Measurements from ENCODE around the gene GAL3ST3. TPM values are rescaled to one million over a fixed set of nuclear protein-coding genes. Genes with fewer than 3 reads are reported as not detected.

GAL3ST3 gene
- total and polyA plus RNA-seq, 10 of the 15 experiments (the other 5 are each of a cell fraction or from before 2014, with no cell fraction given), result 0.06 to 0.12 TPM; not detected in 8

DNA sequence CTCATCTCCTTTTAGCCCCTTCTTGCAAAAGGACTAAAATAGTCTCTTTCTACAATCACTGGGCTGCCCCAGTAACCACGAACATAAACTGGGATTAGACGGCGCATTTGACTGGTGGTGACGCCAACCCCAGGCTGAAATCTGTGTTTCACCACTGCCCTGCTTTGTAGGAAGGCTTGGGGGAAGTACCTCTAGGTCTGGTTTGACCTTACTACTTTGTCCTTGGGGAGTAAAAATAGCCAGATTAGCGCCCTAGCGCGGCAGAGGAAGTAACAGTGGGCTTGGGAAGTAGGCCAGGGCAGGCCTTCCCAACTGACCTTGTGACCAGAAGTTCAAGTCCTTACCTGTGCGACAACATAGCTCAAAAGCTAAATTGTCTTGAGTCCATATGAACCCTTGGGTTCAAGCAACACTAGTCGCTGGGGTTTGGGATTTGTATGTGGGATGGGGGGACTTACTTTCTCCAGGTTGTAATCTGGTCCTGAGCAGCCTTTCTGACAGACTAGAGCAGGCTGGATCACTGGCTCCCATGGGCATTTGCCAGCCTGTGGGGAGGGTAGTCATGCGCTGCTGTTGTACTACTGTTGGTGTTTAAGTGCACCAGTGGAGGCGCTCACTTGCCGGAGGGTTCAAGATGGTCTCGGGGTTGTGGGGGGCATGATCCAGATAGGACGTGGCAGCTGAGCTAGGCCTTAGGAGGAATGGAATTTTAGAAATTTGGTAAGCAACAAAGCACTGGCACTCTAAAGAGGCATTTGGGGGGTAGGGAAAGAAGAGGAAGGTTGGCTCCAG is 20.2 kb upstream of the GAL3ST3 start:
- Histone ChIP-seq H3K79me2 (ENCODE audit: control insufficient read depth, insufficient read depth, low read length) (peaks cover 41% of the 10 kb centered on the region), H3K9me3 (replicated peaks; ENCODE audit: control insufficient read depth, insufficient read depth, low read length) (peaks cover 4% of the 10 kb centered on the region; the same call in 2 of the 3 replicates), H2AFZ (ENCODE audit: control insufficient read depth, low read depth, low read length) (0 out of 2 replicates have a peak overlapping the region, but pooled peaks have one; percentile 28), H3K36me3 (ENCODE audit: control insufficient read depth in 2 of 2, insufficient read depth in 2 of 2, low read length in 1 of 2) (peaks cover 16 to 39% of the 10 kb centered on the region in 2 experiments), H4K20me1 (ENCODE audit: control insufficient read depth, insufficient read depth) (no peaks in the 10 kb centered on the region), H3K27ac (ENCODE audit: control insufficient read depth, insufficient read depth) (peak overlapping the region; percentile 83), H3K9ac (ENCODE audit: control insufficient read depth, insufficient read depth, low read length) (peak overlapping the region; percentile 70), H3K4me1 (ENCODE audit: control insufficient read depth, insufficient read depth, low read length) (peaks cover 23% of the 10 kb centered on the region), H3K4me2 (ENCODE audit: control insufficient read depth, insufficient read depth) (peak overlapping the region; percentile 90), H3K4me3 (peak overlapping the region; percentile 59), H3K27me3 (replicated peaks in 1 of 2; ENCODE audit: control insufficient read depth in 2 of 2, insufficient read depth in 2 of 2, low read length in 1 of 2) (no peaks in the 10 kb centered on the region)
- in situ Hi-C loops (cut with MboI) (loop anchor here (5.0 kb wide), 1 partner anchor 63 kb away; no protein-coding TSS in a partner anchor), intact Hi-C loops (cut with micrococcal nuclease; ENCODE audit: unreplicated experiment) (loop anchor here (2.0 kb wide), 1 partner anchor 58 kb away; no protein-coding TSS in a partner anchor)
- ATAC-seq (peak; percentile 64), FAIRE-seq (peak; percentile 27), DNase-seq (ENCODE audit: low read depth, low spot score) (no peak)
- BruUV-seq (replicated peaks), result TSS peak; percentile 88
- ChIA-PET RAD21 (ENCODE audit: unreplicated experiment) (interaction anchor here (0.9 to 7.3 kb wide), 11 partner anchors 12 to 209 kb away, joined by 3 to 81 read pairs (median 6); partner anchors contain the start of genes MUS81 and SF3B2), POLR2A (interaction anchor here (0.5 to 6.3 kb wide), 17 partner anchors 9 to 73 kb away, joined by 3 to 56 read pairs (median 4); partner anchors contain the start of genes BANF1 and SF3B2), SMC1A (ENCODE audit: uncharacterized antibody, unreplicated experiment) (interaction anchor here (0.7 to 17.7 kb wide), 17 partner anchors 9 to 179 kb away, joined by 3 to 265 read pairs (median 5); partner anchors contain the start of genes BANF1, EIF1AD and SF3B2), CTCF (interaction anchor here (0.6 to 20.0 kb wide), 27 partner anchors 9 to 270 kb away, joined by 3 to 195 read pairs (median 8); partner anchors contain the start of genes CCDC85B, SF3B2 and YIF1A)
- 1% methylated on average over 14 of the region's 14 CpGs for WGBS (ENCODE audit: insufficient coverage, insufficient replicate concordance, low lambda C conversion rate, missing lambda C conversion rate)
- TF ChIP-seq, protein P1, sequence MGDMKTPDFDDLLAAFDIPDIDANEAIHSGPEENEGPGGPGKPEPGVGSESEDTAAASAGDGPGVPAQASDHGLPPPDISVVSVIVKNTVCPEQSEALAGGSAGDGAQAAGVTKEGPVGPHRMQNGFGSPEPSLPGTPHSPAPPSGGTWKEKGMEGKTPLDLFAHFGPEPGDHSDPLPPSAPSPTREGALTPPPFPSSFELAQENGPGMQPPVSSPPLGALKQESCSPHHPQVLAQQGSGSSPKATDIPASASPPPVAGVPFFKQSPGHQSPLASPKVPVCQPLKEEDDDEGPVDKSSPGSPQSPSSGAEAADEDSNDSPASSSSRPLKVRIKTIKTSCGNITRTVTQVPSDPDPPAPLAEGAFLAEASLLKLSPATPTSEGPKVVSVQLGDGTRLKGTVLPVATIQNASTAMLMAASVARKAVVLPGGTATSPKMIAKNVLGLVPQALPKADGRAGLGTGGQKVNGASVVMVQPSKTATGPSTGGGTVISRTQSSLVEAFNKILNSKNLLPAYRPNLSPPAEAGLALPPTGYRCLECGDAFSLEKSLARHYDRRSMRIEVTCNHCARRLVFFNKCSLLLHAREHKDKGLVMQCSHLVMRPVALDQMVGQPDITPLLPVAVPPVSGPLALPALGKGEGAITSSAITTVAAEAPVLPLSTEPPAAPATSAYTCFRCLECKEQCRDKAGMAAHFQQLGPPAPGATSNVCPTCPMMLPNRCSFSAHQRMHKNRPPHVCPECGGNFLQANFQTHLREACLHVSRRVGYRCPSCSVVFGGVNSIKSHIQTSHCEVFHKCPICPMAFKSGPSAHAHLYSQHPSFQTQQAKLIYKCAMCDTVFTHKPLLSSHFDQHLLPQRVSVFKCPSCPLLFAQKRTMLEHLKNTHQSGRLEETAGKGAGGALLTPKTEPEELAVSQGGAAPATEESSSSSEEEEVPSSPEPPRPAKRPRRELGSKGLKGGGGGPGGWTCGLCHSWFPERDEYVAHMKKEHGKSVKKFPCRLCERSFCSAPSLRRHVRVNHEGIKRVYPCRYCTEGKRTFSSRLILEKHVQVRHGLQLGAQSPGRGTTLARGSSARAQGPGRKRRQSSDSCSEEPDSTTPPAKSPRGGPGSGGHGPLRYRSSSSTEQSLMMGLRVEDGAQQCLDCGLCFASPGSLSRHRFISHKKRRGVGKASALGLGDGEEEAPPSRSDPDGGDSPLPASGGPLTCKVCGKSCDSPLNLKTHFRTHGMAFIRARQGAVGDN (IDR thresholded peaks at IDR 0.05), result peak; percentile 16; the same call in 1 of the 2 replicates
- TF ChIP-seq NR2C2 (IDR thresholded peaks at IDR 0.05; ENCODE audit: borderline replicate concordance, control insufficient read depth, insufficient read length, low read depth), result no peak
- TF ChIP-seq, protein P2, sequence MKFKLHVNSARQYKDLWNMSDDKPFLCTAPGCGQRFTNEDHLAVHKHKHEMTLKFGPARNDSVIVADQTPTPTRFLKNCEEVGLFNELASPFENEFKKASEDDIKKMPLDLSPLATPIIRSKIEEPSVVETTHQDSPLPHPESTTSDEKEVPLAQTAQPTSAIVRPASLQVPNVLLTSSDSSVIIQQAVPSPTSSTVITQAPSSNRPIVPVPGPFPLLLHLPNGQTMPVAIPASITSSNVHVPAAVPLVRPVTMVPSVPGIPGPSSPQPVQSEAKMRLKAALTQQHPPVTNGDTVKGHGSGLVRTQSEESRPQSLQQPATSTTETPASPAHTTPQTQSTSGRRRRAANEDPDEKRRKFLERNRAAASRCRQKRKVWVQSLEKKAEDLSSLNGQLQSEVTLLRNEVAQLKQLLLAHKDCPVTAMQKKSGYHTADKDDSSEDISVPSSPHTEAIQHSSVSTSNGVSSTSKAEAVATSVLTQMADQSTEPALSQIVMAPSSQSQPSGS (IDR thresholded peaks at IDR 0.05; ENCODE audit: low read length), result 0 out of 2 replicates have a peak, but pooled peaks have one; percentile 26
- no peak for TF ChIP-seq HCFC1 (IDR thresholded peaks at IDR 0.05; ENCODE audit: low read length)
- peak; percentile 44; the same call in 1 of the 2 replicates for TF ChIP-seq POLR2AphosphoS5 (IDR thresholded peaks at IDR 0.05; ENCODE audit: low read length)
- TF ChIP-seq, protein P3, sequence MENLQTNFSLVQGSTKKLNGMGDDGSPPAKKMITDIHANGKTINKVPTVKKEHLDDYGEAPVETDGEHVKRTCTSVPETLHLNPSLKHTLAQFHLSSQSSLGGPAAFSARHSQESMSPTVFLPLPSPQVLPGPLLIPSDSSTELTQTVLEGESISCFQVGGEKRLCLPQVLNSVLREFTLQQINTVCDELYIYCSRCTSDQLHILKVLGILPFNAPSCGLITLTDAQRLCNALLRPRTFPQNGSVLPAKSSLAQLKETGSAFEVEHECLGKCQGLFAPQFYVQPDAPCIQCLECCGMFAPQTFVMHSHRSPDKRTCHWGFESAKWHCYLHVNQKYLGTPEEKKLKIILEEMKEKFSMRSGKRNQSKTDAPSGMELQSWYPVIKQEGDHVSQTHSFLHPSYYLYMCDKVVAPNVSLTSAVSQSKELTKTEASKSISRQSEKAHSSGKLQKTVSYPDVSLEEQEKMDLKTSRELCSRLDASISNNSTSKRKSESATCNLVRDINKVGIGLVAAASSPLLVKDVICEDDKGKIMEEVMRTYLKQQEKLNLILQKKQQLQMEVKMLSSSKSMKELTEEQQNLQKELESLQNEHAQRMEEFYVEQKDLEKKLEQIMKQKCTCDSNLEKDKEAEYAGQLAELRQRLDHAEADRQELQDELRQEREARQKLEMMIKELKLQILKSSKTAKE (IDR thresholded peaks at IDR 0.05; ENCODE audit: low read depth, poor library complexity, severe bottlenecking), result peak; percentile 59
- TF ChIP-seq MTA2 (IDR thresholded peaks at IDR 0.05; ENCODE audit: low read depth), result 0 out of 2 replicates have a peak, but pooled peaks have one; percentile 18
- no peak for TF ChIP-seq NKRF (conservative IDR thresholded peaks at IDR 0.05)
- no peak for TF ChIP-seq PKNOX1 (IDR thresholded peaks at IDR 0.05)
